IMR-90 (cell line): ENCODE results near the gene EIF1B. TPM values are rescaled to one million over a fixed set of nuclear protein-coding genes. Genes with fewer than 3 reads are reported as not detected.

Source experiments
- ATAC-seq: fragments of 200-7000 bp; cut with Tn5 transposase; 2 replicates; pipeline ENCODE4 v1.9.1; 2020; ENCODE audit warnings: low read depth, mild to moderate bottlenecking, moderate library complexity
- BruUV-seq: library from RNA; stranded (reverse); fragments of 400-500 nt; replicated peaks from 2 replicates; lab custom pipeline; 2021; lab: Mats Ljungman, UMichigan
- CTCF ChIA-PET: fragments of 300-600 bp; formaldehyde crosslinking; extraction: SDS; loops from one replicate; lab custom pipeline; 2021; ENCODE audit warnings: antibody characterized with exemption; lab: Yijun Ruan, JAX
- POLR2A ChIA-PET: fragments of 300-600 bp; sonication (Branson Sonifier 250); formaldehyde crosslinking; loops from one replicate; lab custom pipeline; 2022; ENCODE audit warnings: antibody characterized with exemption; ENCODE audit not compliant: unreplicated experiment; lab: Charles Lee
- DNase-seq: peaks from one replicate; pipeline ENCODE4 v3.0.0; 2013
- H2AFZ ChIP-seq: replicated peaks from 2 replicates; pipeline ENCODE3; 2013; ENCODE audit warnings: low read length, mild to moderate bottlenecking; ENCODE audit not compliant: poor library complexity
- H2AK5ac ChIP-seq: 2 replicates; pipeline ENCODE4 v1.6.1; 2013; ENCODE audit warnings: low read depth, low read length, inconsistent platforms
- H2AK9ac ChIP-seq: replicated peaks from 2 replicates; pipeline ENCODE3; 2013; ENCODE audit warnings: mild to moderate bottlenecking, low read depth, low read length, moderate library complexity; ENCODE audit not compliant: poor library complexity
- H2BK120ac ChIP-seq: 2 replicates; pipeline ENCODE4 v1.6.1; 2013; ENCODE audit warnings: low read depth, low read length, inconsistent platforms
- H2BK15ac ChIP-seq: 3 replicates; pipeline ENCODE4 v1.6.1; 2013; ENCODE audit warnings: low read depth, low read length, inconsistent platforms
- H2BK20ac ChIP-seq: 2 replicates; pipeline ENCODE4 v1.6.1; 2013; ENCODE audit warnings: low read depth, mild to moderate bottlenecking, inconsistent platforms, low read length, moderate library complexity
- H2BK5ac ChIP-seq: 2 replicates; pipeline ENCODE4 v1.6.1; 2013; ENCODE audit warnings: mild to moderate bottlenecking, low read depth, low read length, inconsistent platforms; ENCODE audit not compliant: poor library complexity, severe bottlenecking
- H3K14ac ChIP-seq: replicated peaks from 2 replicates; pipeline ENCODE4 v1.6.1; 2013; ENCODE audit warnings: low read depth, low read length, inconsistent platforms
- H3K18ac ChIP-seq: 2 replicates; pipeline ENCODE4 v1.6.1; 2013; ENCODE audit warnings: low read depth, low read length, control low read depth
- H3K23ac ChIP-seq: 2 replicates; pipeline ENCODE4 v1.6.1; 2013; ENCODE audit warnings: low read depth, low read length, inconsistent platforms
- H3K27ac ChIP-seq: 2 replicates; pipeline ENCODE4 v1.5.1; 2013; ENCODE audit warnings: mild to moderate bottlenecking, control low read depth, low read length; ENCODE audit not compliant: insufficient read depth
- H3K27me3 ChIP-seq: 2 replicates; pipeline ENCODE4 v1.6.1; 2013; ENCODE audit warnings: low read length; ENCODE audit not compliant: control insufficient read depth, insufficient read depth
- H3K36me3 ChIP-seq: 2 replicates; pipeline ENCODE4 v1.6.1; 2013; ENCODE audit warnings: low read length, mixed read lengths; ENCODE audit not compliant: control insufficient read depth, insufficient read depth
- H3K4ac ChIP-seq: 2 replicates; pipeline ENCODE4 v1.6.1; 2013; ENCODE audit warnings: low read depth, low read length, inconsistent platforms
- H3K4me1 ChIP-seq: 2 replicates; pipeline ENCODE4 v1.6.1; 2013; ENCODE audit warnings: low read length, mixed read lengths; ENCODE audit not compliant: control insufficient read depth, insufficient read depth
- H3K4me2 ChIP-seq: 2 replicates; pipeline ENCODE4 v1.6.1; 2013; ENCODE audit warnings: low read depth, mild to moderate bottlenecking, control low read depth, low read length, moderate library complexity
- H3K4me3 ChIP-seq: 2 replicates; pipeline ENCODE4 v1.5.1; 2013; ENCODE audit warnings: low read depth, mild to moderate bottlenecking, control low read depth, low read length, moderate library complexity; ENCODE audit not compliant: insufficient read depth
- H3K56ac ChIP-seq: 2 replicates; pipeline ENCODE4 v1.6.1; 2013; ENCODE audit warnings: low read length, inconsistent platforms; ENCODE audit not compliant: insufficient read depth; ENCODE audit errors: extremely low read depth
- H3K79me1 ChIP-seq, 2 experiments: 2 replicates each; pipeline ENCODE4 v1.6.1; 2013; ENCODE audit warnings: low read length in 2 of 2, inconsistent platforms in 1 of 2, low read depth in 1 of 2
- H3K9ac ChIP-seq: 2 replicates; pipeline ENCODE4 v1.6.1; 2013; ENCODE audit warnings: low read depth, low read length, control low read depth
- H3K9me1 ChIP-seq: 2 replicates; pipeline ENCODE4 v1.6.1; 2013; ENCODE audit warnings: low read length, inconsistent platforms; ENCODE audit not compliant: insufficient read depth
- H3K9me3 ChIP-seq: 2 replicates; pipeline ENCODE4 v1.6.1; 2013; ENCODE audit warnings: low read length; ENCODE audit not compliant: control insufficient read depth, insufficient read depth
- H4K20me1 ChIP-seq: 2 replicates; pipeline ENCODE4 v1.6.1; 2013; ENCODE audit warnings: low read length, inconsistent platforms; ENCODE audit not compliant: insufficient read depth
- H4K5ac ChIP-seq: 2 replicates; pipeline ENCODE4 v1.6.1; 2013; ENCODE audit warnings: mild to moderate bottlenecking, low read depth, low read length, control low read depth
- H4K8ac ChIP-seq, 2 experiments: 2 replicates each; pipeline ENCODE4 v1.6.1; 2013; ENCODE audit warnings: low read depth in 2 of 2, low read length in 2 of 2, control low read depth in 1 of 2, inconsistent platforms in 1 of 2
- H4K91ac ChIP-seq: 2 replicates; pipeline ENCODE4 v1.6.1; 2013; ENCODE audit warnings: low read depth, low read length, inconsistent platforms; ENCODE audit not compliant: insufficient read depth
- CHD1 ChIP-seq: IDR thresholded peaks from 2 replicates; pipeline ENCODE4 v1.6.1; 2012; ENCODE audit warnings: low read depth, low read length, improper control_type of control experiment
- CTCF ChIP-seq: conservative IDR thresholded peaks from 2 replicates; pipeline ENCODE4 v1.5.1; 2012; ENCODE audit warnings: mild to moderate bottlenecking, low read depth, low read length, improper control_type of control experiment
- MAFK ChIP-seq: IDR thresholded peaks from 2 replicates; pipeline ENCODE4 v1.6.1; 2012; ENCODE audit warnings: low read depth, low read length, improper control_type of control experiment
- RFX5 ChIP-seq: IDR thresholded peaks from 2 replicates; pipeline ENCODE4 v1.8.0; 2012; ENCODE audit warnings: low read depth, mild to moderate bottlenecking, low read length, moderate library complexity
- dilution Hi-C: fragments of 300-500 bp; cut with HindIII; formaldehyde crosslinking; loops from one replicate; pipeline ENCODE4 v1.14.3; 2018; ENCODE audit warnings: low sequenced_read_pairs; ENCODE audit not compliant: unreplicated experiment
- in situ Hi-C: fragments of 300-500 bp; cut with MboI; formaldehyde crosslinking; loops from 3 replicates; pipeline ENCODE4 v1.14.3; 2019; ENCODE audit warnings: low sequenced_read_pairs, inconsistent platforms, mixed read lengths
- intact Hi-C: fragments of 100-400 bp; cut with micrococcal nuclease; formaldehyde crosslinking; loops from 2 replicates; pipeline ENCODE4 v1.10.0; 2022
- polyA plus RNA-seq, 3 experiments: library from polyadenylated mRNA; depleted of rRNA; stranded (reverse); fragments of >200 nt; gene quantifications; 2 replicates each; pipeline ENCODE4 v1.2.3, GENCODE V29; 2012; ENCODE audit warnings: low replicate concordance in 1 of 3
- total RNA-seq: library from RNA; depleted of rRNA; stranded (reverse); fragments of >200 nt; gene quantifications from 2 replicates; pipeline ENCODE4 v1.2.3, GENCODE V29; 2012
- TF ChIP-seq, protein P1 (sequence below): fragments of 150-350 bp; IDR thresholded peaks from 2 replicates; pipeline ENCODE4 v1.6.1; 2016; ENCODE audit warnings: low read depth, mild to moderate bottlenecking, low read length, moderate library complexity, borderline replicate concordance

EIF1B gene
- total and polyA plus RNA-seq, 2 of the 4 experiments (the other 2 are of a cell fraction): 11.3 to 25.9 TPM

- no peak for DNase-seq
- H2BK120ac ChIP-seq: no peak overlapping the region
- H3K4me3 ChIP-seq: no peak overlapping the region
- H3K4ac ChIP-seq: no peak overlapping the region
- ChIA-PET POLR2A (no interaction called here), CTCF (no interaction called here)
- no peaks in the 10 kb centered on the region for H3K4me1 ChIP-seq
- dilution Hi-C loops: no loop called here
- no peak for TF ChIP-seq CTCF
- no peak for TF ChIP-seq MAFK
- no peak for TF ChIP-seq RFX5
- TF ChIP-seq CHD1: no peak
- TF ChIP-seq, protein P1, sequence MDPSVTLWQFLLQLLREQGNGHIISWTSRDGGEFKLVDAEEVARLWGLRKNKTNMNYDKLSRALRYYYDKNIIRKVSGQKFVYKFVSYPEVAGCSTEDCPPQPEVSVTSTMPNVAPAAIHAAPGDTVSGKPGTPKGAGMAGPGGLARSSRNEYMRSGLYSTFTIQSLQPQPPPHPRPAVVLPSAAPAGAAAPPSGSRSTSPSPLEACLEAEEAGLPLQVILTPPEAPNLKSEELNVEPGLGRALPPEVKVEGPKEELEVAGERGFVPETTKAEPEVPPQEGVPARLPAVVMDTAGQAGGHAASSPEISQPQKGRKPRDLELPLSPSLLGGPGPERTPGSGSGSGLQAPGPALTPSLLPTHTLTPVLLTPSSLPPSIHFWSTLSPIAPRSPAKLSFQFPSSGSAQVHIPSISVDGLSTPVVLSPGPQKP: no peak
- H2BK5ac ChIP-seq: no peak overlapping the region
- H2BK20ac ChIP-seq: no peak overlapping the region
- no peak overlapping the region for H4K5ac ChIP-seq
- H2AK9ac ChIP-seq: no peak overlapping the region
- no peak overlapping the region for H2BK15ac ChIP-seq
- no peaks in the 10 kb centered on the region for H3K27me3 ChIP-seq
- no peaks in the 10 kb centered on the region for H3K36me3 ChIP-seq
- BruUV-seq: no TSS peak
- in situ Hi-C loops: no loop called here
- no peaks in the 10 kb centered on the region for H3K79me1 ChIP-seq
- no peaks in the 10 kb centered on the region for H3K9me3 ChIP-seq
- no peak overlapping the region for H4K91ac ChIP-seq
- H3K4me2 ChIP-seq: no peak overlapping the region
- H3K9me1 ChIP-seq: no peaks in the 10 kb centered on the region
- no peak overlapping the region for H3K56ac ChIP-seq
- H3K23ac ChIP-seq: no peak overlapping the region
- H3K9ac ChIP-seq: no peak overlapping the region
- no peak for ATAC-seq
- H2AK5ac ChIP-seq: no peak overlapping the region
- no peak overlapping the region for H3K18ac ChIP-seq
- H3K27ac ChIP-seq: no peak overlapping the region
- no peak overlapping the region for H4K8ac ChIP-seq
- H3K14ac ChIP-seq: no peak overlapping the region
- H4K20me1 ChIP-seq: no peaks in the 10 kb centered on the region
- no peak overlapping the region for H2AFZ ChIP-seq
- intact Hi-C loops: no loop called here
These were observed 44.3 kb upstream of the EIF1B start for GRCh38 chr3:40265181-40265580.
